HL-60/S4 treated with retinoic acid at 250 ng/mL for 4 days and 3 days (cell line): ENCODE data around the gene SLC29A3.
"Not testable (repeated sequence)": the region's sequence is repeated elsewhere in the genome, so short reads cannot be mapped to it uniquely, and the experiment has no call there.

Experiments used
- in situ Hi-C: fragments of 300-500 bp; cut with MboI; formaldehyde crosslinking; loops from 2 replicates; pipeline ENCODE4 v1.7.0; 2022; ENCODE audit warnings: low sequenced_read_pairs

The SLC29A3 gene

DNA sequence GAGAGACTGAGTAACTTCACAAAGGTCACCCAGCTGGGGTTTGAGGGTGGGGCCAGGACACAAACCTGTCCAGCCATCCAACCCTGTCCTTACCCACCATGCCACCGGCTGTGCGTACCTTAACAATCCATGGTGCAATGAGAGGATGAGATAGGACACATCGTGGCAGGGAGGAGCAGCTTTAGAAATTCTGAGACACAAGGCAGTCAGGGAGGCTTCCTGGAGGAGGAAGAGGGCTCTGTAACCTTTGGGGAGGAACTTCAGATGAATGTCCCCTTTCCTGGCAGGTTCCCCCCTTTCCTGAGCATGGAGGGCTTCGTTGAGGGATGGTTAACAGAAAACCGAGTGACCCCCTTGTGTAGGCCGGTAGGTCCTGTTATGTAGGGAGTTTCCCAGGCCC is 35.6 kb upstream of the SLC29A3 start:
- in situ Hi-C loops: loop anchor here (10.0 kb wide), 1 partner anchor 379 kb away; no protein-coding TSS in a partner anchor

DNA sequence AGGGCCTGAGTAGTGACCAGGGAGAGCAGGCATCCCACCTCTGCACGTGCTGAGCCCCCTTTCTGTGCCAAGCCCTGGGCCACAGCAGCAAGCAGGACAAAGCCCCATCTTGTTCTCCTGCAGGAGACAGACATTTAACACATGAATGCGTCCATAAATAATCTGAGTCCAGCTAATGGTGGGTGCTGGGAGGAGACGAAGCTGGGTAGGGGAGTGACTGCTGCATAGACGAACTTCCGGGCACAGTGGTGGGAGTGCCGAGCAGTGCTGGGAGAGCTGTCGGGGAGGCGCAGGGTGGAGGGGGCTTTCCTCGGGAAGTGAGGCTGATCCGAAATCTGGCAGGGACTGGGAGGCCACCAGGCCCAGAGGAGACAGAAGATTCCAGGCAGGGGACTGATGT is 35.2 kb upstream of the SLC29A3 start:
- in situ Hi-C loops: loop anchor here (10.0 kb wide), 1 partner anchor 379 kb away; no protein-coding TSS in a partner anchor

DNA sequence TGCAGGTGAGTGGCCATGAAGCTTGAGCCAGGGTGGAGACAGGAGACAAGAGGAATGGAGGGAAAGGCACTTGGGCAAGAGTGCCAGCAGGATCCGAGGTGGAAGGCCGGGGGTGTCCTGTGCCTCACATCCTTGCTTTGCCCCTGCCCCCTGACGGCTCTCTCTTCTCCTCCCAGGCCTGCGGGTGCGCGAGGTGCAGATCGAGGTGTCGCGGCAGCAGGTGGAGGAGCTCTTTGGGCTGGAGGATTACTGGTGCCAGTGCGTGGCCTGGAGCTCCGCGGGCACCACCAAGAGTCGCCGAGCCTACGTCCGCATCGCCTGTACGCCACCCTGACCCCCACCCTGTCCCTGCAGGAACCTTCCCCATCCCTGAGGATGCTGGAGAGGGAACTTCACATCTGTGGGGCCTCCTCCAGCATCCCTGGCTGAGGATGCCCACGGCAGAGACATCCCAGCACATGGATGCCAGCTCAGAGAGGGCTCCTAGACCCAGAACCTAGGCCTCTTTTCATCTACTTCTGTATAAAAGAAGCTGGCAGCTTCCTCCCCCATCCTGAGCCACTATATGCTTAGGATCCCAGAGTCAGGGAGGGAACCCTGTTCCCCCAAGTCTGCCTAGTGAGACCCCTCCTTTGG is 34.4 kb upstream of the SLC29A3 start:
- in situ Hi-C loops: loop anchor here (10.0 kb wide), 1 partner anchor 380 kb away; no protein-coding TSS in a partner anchor

DNA sequence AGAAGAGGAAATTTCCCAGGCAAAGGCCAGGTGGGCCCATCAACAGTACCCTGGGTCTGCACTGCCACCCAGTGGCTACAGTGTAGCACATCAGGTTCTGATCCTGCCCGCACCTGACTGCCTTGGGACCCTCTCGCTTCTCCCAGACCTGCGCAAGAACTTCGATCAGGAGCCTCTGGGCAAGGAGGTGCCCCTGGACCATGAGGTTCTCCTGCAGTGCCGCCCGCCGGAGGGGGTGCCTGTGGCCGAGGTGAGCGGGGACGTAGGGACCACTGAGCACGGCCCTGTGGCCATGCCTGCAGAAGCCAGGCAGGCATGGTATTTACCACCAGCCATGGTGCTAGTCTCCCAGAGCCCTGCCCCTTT is 33.9 kb upstream of the SLC29A3 start:
- in situ Hi-C loops: loop anchor here (10.0 kb wide), 1 partner anchor 380 kb away; no protein-coding TSS in a partner anchor

DNA sequence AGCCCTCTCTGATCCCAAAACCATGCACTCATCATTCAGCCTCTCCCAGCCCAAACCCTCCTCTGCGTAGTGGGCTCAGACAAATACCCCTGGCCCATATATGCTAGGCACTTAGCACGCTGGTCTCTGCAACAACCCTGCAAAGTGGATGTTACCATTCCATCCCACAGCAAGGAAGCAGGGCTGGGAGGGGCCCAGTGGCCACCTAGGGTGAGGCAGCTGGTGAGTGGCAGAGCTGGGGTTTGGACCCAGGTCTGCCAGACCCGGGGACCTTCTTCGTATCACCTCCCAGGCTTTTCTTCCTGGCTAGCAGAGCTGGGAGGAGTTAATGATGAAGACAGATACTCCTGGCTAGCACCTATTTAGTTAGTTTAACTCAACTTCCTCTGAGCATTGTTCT is 33.1 kb upstream of the SLC29A3 start:
- in situ Hi-C loops: loop anchor here (10.0 kb wide), 1 partner anchor 381 kb away; no protein-coding TSS in a partner anchor

DNA sequence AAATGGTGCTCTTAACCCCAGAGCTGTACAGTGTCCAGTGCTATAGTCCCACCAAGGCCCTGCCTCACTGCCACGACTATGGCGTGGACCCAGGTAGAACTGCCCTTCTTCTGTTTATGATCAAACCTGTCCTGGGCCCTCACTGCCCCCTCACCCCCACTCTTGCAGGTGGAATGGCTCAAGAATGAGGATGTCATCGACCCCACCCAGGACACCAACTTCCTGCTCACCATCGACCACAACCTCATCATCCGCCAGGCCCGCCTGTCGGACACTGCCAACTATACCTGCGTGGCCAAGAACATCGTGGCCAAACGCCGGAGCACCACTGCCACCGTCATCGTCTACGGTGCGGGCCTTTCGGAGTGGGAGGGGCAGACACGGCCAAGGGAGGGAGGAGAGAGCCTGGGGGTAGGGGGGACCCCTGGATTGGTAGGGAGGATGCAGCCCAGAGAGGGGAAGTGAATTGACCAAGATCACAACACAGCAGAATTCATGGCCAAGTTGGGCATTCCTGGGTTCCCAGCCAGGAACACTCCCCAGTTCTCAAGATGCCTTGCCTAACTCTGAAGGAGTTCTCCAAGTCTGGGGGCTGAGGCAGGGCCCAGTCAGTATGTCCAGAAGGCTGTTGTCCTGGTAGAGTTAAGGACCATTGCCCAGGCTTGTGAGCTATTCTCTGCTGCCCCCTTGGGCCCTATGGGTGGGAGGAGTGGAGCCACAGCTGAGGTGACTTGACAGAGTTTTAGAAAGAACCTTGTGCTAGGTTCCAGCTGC is 32.4 kb upstream of the SLC29A3 start:
- in situ Hi-C loops: loop anchor here (10.0 kb wide), 1 partner anchor 382 kb away; no protein-coding TSS in a partner anchor

DNA sequence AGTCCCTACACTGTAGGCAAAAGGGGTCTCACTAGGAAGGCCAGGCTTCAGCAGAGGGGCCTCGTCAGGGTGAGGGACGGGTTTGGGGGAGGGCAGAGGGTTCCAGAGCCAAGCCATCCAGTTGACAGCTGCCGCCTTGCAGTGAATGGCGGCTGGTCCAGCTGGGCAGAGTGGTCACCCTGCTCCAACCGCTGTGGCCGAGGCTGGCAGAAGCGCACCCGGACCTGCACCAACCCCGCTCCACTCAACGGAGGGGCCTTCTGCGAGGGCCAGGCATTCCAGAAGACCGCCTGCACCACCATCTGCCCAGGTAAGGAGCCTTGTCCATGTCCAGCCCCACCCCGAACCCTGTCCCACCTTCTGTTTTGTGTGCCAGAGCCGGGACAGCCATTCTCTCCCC is 31.6 kb upstream of the SLC29A3 start:
- in situ Hi-C loops: loop anchor here (10.0 kb wide), 1 partner anchor 383 kb away; no protein-coding TSS in a partner anchor

DNA sequence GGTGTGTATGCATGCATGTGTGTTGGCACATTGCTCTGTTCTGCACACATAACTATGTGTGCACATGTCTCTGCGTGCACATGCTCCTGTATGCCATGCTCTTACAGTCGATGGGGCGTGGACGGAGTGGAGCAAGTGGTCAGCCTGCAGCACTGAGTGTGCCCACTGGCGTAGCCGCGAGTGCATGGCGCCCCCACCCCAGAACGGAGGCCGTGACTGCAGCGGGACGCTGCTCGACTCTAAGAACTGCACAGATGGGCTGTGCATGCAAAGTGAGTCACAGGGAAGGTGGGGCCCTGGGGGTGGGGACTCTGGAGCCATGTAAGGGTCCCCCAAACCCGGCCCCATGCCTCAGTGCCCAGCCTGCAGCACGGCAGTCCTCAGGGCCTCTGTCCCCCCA is 30.6 kb upstream of the SLC29A3 start:
- in situ Hi-C loops: loop anchor here (10.0 kb wide), 1 partner anchor 384 kb away; no protein-coding TSS in a partner anchor

DNA sequence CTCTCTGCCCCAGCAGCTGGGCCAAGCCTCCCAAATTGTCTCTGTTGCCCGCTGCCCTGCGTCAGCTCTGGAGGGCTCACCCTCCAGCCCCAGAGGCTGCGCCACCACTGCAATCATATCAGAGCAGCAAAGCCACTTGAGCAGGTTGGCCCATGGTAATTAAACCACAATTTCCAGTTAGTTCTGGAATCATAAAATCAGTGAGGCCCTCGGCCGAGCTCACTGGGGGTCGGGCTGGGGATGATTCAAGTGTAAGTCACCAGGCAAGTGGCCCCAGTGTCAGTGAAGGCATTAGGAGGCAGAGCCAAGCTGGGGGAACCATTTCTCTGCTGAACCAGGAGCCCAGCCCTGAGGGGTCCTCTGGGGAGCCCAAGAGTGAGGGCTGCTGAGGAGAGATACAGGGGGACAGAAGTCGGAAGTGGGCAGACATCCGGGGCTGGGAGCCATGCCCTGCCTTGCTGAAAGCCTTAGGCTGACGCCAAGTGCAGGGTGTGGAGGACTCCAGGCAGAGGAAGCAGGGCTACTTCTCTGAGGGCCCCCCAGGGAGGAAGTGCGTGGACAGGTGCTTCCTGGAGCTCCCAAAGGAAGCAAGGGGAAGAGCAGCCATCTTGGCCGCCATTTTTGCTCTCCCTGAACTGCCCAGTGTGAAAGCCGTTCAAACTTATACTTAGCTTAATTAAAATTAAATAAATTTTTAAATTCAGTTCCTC is 29.5 kb upstream of the SLC29A3 start:
- in situ Hi-C loops: loop anchor here (10.0 kb wide), 1 partner anchor 385 kb away; no protein-coding TSS in a partner anchor

DNA sequence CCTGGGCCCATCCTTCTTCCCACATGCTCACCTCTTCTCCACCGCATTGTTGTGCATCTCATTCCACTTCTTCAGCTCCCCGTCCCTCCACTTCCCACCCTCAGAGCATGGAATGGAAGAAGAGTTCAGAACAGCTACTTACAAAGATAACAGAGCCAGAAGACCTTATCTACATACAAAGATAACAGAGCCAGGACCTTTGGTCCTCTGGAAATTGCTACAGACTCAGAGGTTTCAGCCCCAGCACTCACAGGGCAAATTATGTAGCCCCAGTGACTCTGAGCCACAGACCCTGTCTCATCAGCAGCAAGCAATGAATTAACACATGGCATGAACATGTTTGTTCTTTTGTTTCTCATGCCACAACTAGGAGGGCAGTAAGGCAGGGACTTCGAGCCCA is 28.7 kb upstream of the SLC29A3 start:
- in situ Hi-C loops: no loop called here

DNA sequence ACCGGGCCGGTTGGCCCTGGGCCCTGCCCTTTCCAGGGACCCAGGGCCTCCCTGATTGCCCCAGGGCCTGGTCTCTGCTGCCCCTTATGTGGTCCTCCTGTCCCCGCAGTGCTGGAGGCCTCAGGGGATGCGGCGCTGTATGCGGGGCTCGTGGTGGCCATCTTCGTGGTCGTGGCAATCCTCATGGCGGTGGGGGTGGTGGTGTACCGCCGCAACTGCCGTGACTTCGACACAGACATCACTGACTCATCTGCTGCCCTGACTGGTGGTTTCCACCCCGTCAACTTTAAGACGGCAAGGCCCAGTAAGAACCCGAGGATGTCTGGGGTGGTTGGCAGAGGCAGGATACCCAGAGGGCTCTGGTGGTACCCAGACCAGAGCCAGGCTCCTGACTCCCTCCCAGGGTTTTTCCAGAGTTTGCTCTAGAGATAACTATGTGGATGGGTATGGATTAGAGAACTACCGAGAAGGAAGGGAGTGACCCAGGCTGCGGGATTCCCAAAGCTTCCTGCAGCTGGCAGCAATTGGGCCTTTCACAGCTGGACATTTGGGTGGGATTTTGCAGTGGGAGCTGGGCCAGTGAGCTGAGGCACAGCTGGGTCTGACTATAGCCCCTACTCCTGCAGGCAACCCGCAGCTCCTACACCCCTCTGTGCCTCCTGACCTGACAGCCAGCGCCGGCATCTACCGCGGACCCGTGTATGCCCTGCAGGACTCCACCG is 28.1 kb upstream of the SLC29A3 start:
- in situ Hi-C loops: no loop called here

DNA sequence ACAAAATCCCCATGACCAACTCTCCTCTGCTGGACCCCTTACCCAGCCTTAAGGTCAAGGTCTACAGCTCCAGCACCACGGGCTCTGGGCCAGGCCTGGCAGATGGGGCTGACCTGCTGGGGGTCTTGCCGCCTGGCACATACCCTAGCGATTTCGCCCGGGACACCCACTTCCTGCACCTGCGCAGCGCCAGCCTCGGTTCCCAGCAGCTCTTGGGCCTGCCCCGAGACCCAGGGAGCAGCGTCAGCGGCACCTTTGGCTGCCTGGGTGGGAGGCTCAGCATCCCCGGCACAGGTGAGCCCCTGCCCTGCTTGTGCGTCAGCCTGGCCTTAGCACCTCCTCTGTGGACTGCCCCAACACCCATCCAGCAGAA is 27.5 kb upstream of the SLC29A3 start:
- in situ Hi-C loops: no loop called here

DNA sequence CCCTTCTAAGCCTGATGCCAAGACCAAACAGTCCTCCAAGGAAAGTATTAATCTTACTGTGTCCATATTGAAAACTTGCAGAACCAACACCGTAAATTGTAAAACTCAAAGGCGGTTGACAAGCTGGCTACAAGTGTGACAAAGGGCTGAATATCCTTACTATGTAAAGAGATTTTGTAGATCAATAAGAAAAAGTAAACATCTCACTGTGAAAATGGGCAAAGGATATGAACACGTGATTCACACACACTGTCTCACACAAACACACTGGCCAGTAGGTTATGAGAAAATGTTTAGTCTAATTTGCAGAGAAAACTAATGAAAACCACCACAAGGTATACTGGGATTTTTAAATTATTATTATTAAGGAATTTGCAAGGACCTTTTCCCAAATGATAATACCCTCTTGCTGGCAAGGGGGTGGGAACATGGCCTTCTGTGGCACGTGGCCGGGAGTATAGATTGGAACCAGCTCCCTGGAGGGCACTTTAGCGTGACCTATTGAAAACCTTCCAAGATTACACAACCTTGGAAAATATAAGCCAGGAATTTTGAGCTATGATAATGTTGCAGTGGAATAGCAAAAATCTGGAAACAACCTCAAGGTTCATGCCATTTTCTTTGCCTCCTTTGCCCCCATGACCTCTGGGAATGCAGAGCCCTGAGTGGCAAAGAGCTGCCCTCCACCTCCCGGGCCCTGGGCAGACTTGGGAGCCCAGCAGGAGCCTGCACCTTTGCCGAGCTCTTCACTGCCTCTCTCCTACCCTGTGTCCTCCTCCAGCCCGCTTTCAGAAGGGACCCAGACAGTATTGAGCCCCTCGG is 26.2 kb upstream of the SLC29A3 start:
- in situ Hi-C loops: no loop called here

DNA sequence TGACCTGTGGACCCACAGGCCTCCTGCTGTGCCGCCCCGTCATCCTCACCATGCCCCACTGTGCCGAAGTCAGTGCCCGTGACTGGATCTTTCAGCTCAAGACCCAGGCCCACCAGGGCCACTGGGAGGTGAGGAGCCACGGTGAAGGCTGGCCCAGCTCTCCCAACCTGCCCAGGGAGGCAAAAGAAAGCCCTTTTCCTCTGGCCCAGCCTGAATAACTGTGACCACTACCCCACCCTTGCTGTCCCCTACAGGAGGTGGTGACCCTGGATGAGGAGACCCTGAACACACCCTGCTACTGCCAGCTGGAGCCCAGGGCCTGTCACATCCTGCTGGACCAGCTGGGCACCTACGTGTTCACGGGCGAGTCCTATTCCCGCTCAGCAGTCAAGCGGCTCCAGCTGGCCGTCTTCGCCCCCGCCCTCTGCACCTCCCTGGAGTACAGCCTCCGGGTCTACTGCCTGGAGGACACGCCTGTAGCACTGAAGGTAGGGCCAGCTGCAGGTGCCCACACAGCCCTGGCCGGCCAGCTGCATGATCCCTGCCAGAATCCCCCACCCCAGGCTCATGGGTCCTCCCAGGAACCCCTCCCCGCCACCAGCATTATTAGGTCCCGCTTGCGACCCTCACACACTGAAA is 25.5 kb upstream of the SLC29A3 start:
- in situ Hi-C loops: no loop called here

DNA sequence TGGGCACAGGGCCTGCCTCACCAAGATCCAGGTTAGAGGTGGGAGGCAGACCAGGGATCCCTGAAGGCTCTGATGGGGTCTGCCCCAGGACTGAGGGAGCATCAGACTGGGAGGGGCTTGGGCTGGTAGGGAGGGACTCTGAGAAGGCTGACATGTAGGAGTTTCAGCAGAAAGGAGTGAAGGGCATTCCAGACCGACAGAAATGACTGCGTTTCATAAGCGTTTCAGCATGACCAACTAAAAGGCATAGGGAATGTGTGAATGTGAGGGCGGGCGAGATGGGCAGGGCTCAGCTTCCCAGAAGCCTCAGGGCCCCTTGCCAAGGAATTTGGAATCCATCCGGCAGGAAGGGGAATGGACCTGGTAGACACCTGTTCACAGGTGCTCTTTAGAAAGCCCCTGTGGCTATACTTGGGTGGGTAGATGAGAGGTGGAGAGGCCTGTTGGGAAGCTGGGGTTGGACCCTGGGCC is 24.9 kb upstream of the SLC29A3 start:
- in situ Hi-C loops: no loop called here

DNA sequence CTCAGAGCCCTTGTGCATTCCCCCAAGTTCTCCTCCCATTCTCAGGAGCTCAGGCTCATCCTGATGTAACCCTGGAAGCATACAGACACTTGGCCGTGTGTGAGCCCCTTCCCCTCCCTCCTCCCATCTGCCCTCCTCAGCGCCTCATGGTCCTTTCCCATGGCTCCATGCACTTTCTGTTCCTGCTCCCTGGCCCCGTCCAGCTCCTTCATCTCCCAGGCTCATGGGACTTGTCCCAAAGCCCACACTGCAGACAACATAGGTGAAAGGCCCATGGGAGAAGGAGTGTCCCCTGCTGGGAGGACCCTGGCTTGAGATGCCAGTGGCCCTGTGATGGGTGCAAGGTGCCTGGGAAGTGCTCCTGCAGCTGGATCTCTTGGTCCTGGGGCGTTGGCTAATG is 24.2 kb upstream of the SLC29A3 start:
- in situ Hi-C loops: no loop called here

DNA sequence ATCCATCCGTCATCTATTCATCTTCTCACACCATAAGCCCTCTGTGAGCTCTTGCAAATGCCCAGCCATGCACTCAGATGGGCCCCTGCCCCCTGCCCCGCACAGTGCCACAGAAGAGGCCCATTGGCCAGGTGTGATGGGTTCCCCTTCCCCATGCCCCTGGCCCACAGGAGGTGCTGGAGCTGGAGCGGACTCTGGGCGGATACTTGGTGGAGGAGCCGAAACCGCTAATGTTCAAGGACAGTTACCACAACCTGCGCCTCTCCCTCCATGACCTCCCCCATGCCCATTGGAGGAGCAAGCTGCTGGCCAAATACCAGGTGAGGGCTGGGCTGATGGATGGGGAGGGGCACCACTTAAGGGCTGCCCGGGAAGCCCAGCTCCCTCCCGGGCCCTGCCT is 23.4 kb upstream of the SLC29A3 start:
- in situ Hi-C loops: no loop called here

DNA sequence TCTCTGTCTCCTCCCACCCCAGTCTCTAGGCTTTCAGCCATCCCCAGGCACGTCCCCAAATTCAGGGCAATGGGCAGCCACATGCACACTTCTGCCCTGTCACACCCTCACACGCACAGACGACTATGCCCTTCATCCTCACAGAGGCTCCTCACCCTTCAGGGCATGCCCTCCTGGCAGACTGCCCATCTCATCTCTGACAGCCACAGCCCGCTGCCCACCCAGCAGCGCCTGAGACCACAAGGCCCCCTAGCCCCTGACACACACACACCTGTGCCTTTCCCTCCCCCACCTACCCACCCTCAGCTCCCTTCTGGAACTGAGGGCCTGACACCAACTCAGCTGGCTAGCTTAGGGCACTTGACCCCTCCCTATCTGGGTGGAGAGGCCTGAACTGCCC is 23.0 kb upstream of the SLC29A3 start:
- in situ Hi-C loops: no loop called here

DNA sequence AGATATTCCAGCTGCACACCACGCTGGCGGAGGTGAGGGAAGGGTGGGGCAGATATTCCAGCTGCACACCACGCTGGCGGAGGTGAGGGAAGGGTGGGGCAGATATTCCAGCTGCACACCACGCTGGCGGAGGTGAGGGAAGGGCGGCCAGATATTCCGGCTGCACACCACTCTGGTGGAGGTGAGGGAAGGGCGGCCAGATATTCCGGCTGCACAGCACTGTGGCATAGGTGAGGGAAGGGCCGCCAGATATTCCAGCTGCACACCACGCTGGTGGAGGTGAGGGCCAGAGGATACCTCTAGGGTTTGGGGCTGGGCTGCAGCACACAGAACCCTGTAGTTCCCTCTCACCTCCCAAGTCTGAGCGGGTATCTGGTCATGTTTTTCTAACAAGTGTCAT is 22.2 kb upstream of the SLC29A3 start:
- in situ Hi-C loops: not testable (repeated sequence)
